HK-2 (cell line): ENCODE data around the gene COX4I2.
A peak's percentile ranks its signal among the peaks of the same experiment; 100 is the strongest.
"Not testable (repeated sequence)": the region's sequence is repeated elsewhere in the genome, so short reads cannot be mapped to it uniquely, and the experiment has no call there.

Source experiments
- DNase-seq: peaks from one replicate; pipeline ENCODE4 v3.0.0-alpha.2; 2018; ENCODE audit not compliant: unreplicated experiment

The COX4I2 gene

GRCh38 chr20:31654534-31654933, 16.8 kb downstream of the COX4I2 start:
- no peak for DNase-seq

- DNase-seq: peak; percentile 97
Observed at GRCh38 chr20:31661625-31662371, 24.1 kb downstream of the COX4I2 start.

- DNase-seq: no peak
Observed at GRCh38 chr20:31662372-31662854, 24.7 kb downstream of the COX4I2 start.

GRCh38 chr20:31663524-31663837, 25.8 kb downstream of the COX4I2 start:
- DNase-seq: no peak

- no peak for DNase-seq
Observed at GRCh38 chr20:31663838-31664695, 26.4 kb downstream of the COX4I2 start.

GRCh38 chr20:31664696-31665354, 27.1 kb downstream of the COX4I2 start:
- no peak for DNase-seq

- no peak for DNase-seq
Observed at GRCh38 chr20:31665753-31666152, 28.0 kb downstream of the COX4I2 start.

- DNase-seq: no peak
Observed at GRCh38 chr20:31666258-31667042, 28.7 kb downstream of the COX4I2 start.

- no peak for DNase-seq
Observed at GRCh38 chr20:31667315-31668285, 29.9 kb downstream of the COX4I2 start.

- not testable (repeated sequence) for DNase-seq
Observed at GRCh38 chr20:31668944-31669343, 31.2 kb downstream of the COX4I2 start.

GRCh38 chr20:31669876-31670275, 32.2 kb downstream of the COX4I2 start:
- no peak for DNase-seq

GRCh38 chr20:31670371-31671228, 32.9 kb downstream of the COX4I2 start:
- no peak for DNase-seq

- no peak for DNase-seq
Observed at GRCh38 chr20:31671324-31671723, 33.6 kb downstream of the COX4I2 start.

GRCh38 chr20:31673435-31673834, 35.7 kb downstream of the COX4I2 start:
- no peak for DNase-seq

GRCh38 chr20:31673943-31674463, 36.3 kb downstream of the COX4I2 start:
- DNase-seq: no peak

GRCh38 chr20:31674895-31675827, 37.4 kb downstream of the COX4I2 start:
- no peak for DNase-seq

- no peak for DNase-seq
Observed at GRCh38 chr20:31675828-31676608, 38.3 kb downstream of the COX4I2 start.
